A549 treated with CpdA at 1 μM for 4 hours (cell line): ENCODE data around the gene POLR1E. TPM values are rescaled to one million over a fixed set of nuclear protein-coding genes. Genes with fewer than 3 reads are reported as not detected.

ENCODE experiments used
- total RNA-seq: library from RNA; stranded (reverse); fragments of 200-300 nt; extraction: Qiagen RNA extraction; gene quantifications from 5 replicates; pipeline ENCODE4 v1.2.3, GENCODE V29; 2022; ENCODE audit warnings: low read depth

Gene POLR1E, protein sequence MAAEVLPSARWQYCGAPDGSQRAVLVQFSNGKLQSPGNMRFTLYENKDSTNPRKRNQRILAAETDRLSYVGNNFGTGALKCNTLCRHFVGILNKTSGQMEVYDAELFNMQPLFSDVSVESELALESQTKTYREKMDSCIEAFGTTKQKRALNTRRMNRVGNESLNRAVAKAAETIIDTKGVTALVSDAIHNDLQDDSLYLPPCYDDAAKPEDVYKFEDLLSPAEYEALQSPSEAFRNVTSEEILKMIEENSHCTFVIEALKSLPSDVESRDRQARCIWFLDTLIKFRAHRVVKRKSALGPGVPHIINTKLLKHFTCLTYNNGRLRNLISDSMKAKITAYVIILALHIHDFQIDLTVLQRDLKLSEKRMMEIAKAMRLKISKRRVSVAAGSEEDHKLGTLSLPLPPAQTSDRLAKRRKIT
- total RNA-seq: 38.4 to 44.0 TPM (median 42.4 TPM) in 5 replicates

DNA sequence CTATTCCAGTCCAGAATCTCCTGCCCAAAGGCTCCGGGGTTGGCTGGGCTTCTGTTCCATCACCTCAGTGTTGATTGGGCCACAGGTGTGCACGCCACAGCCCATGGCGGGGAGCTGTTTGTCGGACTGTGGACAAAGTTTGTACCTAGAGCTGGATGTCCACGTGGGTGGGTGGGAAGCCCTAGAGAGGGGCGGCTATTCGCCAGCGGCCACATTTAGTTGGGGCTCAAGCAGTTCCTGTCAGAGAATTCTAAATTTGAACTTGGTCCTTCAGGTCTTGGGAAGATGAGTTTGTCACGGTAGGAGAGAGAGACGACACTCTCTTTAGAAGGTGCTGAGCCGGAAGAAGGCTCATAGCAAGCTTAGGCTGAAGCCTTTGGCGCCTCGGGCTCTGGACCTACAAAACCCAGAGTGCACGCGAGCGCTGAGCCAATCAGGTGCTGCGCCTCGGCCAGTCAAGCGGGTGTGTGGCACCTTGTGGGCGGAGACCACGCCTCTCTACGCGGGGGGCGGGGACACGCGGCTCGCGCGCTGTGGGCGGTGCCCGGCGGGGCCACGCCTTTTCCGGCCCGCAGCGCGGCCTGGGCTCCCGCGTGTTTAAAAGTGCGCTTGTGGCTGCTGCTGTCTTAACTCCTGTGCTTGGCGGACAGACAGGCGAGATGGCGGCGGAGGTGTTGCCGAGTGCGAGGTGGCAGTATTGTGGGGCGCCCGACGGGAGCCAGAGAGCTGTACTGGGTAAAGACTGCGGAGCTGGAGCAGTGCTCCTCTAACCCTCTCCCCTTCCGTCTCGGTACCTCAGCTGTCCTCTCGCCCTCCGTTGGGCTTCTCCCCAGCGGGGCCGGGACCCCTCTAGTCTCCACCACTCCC is at the start of gene POLR1E:
POLR1E (plus strand) TSS at position 560 of the 867 bp plus-strand sequence; CDS start at position 660, 100 bp downstream.

DNA sequence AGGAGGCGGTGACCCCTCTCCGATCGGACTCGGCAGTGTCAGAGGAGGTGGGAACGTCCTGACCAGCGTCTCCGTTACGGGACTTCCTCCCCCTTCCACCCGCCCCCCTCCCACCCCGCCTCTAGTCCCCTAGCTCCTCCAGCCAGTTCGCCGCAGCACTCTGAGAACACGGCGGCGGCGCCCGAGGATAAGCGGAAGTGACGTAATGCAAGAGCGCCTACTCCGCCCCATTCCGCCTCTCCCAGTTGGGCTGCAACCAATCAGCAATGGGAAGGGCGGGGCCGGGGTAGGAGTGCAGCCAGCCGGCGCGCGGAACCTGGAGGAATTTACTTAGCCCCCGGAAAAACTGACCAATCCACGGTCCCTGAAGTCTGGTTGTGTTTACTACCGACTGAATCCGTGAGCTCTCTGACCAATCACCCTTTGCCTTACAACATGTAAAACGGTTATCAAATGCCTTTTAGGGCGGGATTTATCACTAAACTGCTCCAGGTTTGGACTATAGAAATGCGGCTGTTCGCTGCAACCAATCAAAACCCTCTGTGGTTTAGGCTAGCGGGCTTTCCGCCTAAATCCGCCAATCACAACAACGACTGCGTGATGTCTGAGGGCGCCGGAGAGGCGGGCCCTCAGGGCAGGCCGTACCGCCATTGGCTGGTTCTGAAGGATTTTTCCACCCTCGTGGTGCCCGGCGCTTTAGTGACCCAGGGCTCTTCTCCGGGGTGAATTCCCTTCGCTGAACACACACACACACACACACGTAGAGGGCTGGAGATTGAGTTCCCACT is 20.3 kb upstream of the POLR1E start, which contains the start of gene ZBTB5:
ZBTB5 (minus strand) TSS at position 202 of the 788 bp plus-strand sequence. CDS start 22,899 bp downstream, outside the sequence.

Other genes with a start within 250 kb of the POLR1E start
- gene GRHPR, start 63.3 kb upstream of the POLR1E start, total RNA-seq: 146 to 170 TPM (median 160 TPM) in 5 replicates
- 8.0 to 9.7 TPM (median 9.0 TPM) in 5 replicates for gene ZBTB5, start 20.5 kb upstream of the POLR1E start, total RNA-seq
- 5.8 to 7.8 TPM (median 7.3 TPM) in 5 replicates for gene FBXO10, start 90.4 kb downstream of the POLR1E start, total RNA-seq
- gene TOMM5, start 106.6 kb downstream of the POLR1E start, total RNA-seq: 308 to 352 TPM (median 333 TPM) in 5 replicates
- gene FRMPD1, start 165.0 kb downstream of the POLR1E start, total RNA-seq: 0.01 to 0.12 TPM (median 0.05 TPM) in 4 of 5 replicates, not detected in the other